ENCODE measurements around the gene FAM25G. TPM values are rescaled to one million over a fixed set of nuclear protein-coding genes. Genes with fewer than 3 reads are reported as not detected.

FAM25G gene
- total RNA-seq, 4 donors from 2014 or later = 41.4 to 115 (median 85.8) TPM

- WGBS, 2 donors = 85 to 86% methylated on average over 12 of the region's 13 CpGs
- DNase-seq (ENCODE audit: low spot score in 2 of 2) = no peak
- no peak overlapping the region for H3K4me3 ChIP-seq (ENCODE audit: low read depth, poor library complexity, severe bottlenecking)
- TF ChIP-seq POLR2A (IDR thresholded peaks at IDR 0.05) (no peak), CTCF (IDR thresholded peaks at IDR 0.05) (no peak)
- intact Hi-C loops (cut with DNase I; ENCODE audit: low total_unique reads) = no loop called here
Observed at GRCh38 chr10:47451273-47451997, 40.1 kb downstream of the FAM25G start.

GRCh38 chr10:47450442-47450841 lies 41.1 kb downstream of the FAM25G start:
- TF ChIP-seq POLR2A (IDR thresholded peaks at IDR 0.05) = no peak
- no peak for TF ChIP-seq CTCF (IDR thresholded peaks at IDR 0.05)
- no peak overlapping the region for H3K4me3 ChIP-seq (ENCODE audit: low read depth, poor library complexity, severe bottlenecking)
- intact Hi-C loops (cut with DNase I; ENCODE audit: low total_unique reads) = no loop called here
- WGBS, 2 donors = 63 to 89% methylated on average over 2 of the region's 2 CpGs
- no peak for DNase-seq (ENCODE audit: low spot score in 2 of 2)

- no peak for DNase-seq (ENCODE audit: low spot score in 2 of 2)
- H3K4me3 ChIP-seq (ENCODE audit: low read depth, poor library complexity, severe bottlenecking) = no peak overlapping the region
- no peak for TF ChIP-seq POLR2A (IDR thresholded peaks at IDR 0.05)
- TF ChIP-seq CTCF (IDR thresholded peaks at IDR 0.05) = no peak
- intact Hi-C loops (cut with DNase I; ENCODE audit: low total_unique reads) = no loop called here
- 71 to 75% methylated on average over 5 to 10 of the region's 10 CpGs for WGBS, 2 donors
Observed at GRCh38 chr10:47449979-47450378, 41.5 kb downstream of the FAM25G start.

GRCh38 chr10:47449102-47449978 lies 42.2 kb downstream of the FAM25G start:
- no peak for DNase-seq (ENCODE audit: low spot score in 2 of 2)
- WGBS, 2 donors = 66 to 76% methylated on average over 9 of the region's 9 CpGs
- no peak for TF ChIP-seq POLR2A (IDR thresholded peaks at IDR 0.05)
- no peak for TF ChIP-seq CTCF (IDR thresholded peaks at IDR 0.05)
- intact Hi-C loops (cut with DNase I; ENCODE audit: low total_unique reads) = no loop called here
- H3K4me3 ChIP-seq (ENCODE audit: low read depth, poor library complexity, severe bottlenecking) = no peak overlapping the region

GRCh38 chr10:47447705-47448104 lies 43.8 kb downstream of the FAM25G start:
- WGBS, 2 donors = 83 to 93% methylated on average over 3 of the region's 3 CpGs
- intact Hi-C loops (cut with DNase I; ENCODE audit: low total_unique reads) = no loop called here
- DNase-seq (ENCODE audit: low spot score in 2 of 2) = no peak
- no peak overlapping the region for H3K4me3 ChIP-seq (ENCODE audit: low read depth, poor library complexity, severe bottlenecking)
- TF ChIP-seq POLR2A (IDR thresholded peaks at IDR 0.05) (no peak), CTCF (IDR thresholded peaks at IDR 0.05) (no peak)

Data from lower leg skin (tissue), 4 donors.